Transverse colon (tissue), 4 donors: Measurements from ENCODE around the gene ATP5PF.

Source experiments
- EP300 ChIP-seq: sonication (generic); formaldehyde crosslinking; IDR thresholded peaks from one replicate; pipeline ENCODE4 v1.6.1; 2017; ENCODE audit warnings: antibody characterized with exemption, low read depth
- POLR2A ChIP-seq: fragments of 450-650 bp; IDR thresholded peaks from one replicate; pipeline ENCODE4 v1.6.1; 2016; ENCODE audit warnings: antibody characterized with exemption, mild to moderate bottlenecking, moderate library complexity
- POLR2AphosphoS5 ChIP-seq, 3 donors: sonication (generic); formaldehyde crosslinking; IDR thresholded peaks; one replicate each; pipeline ENCODE4 v1.6.1; 2016; ENCODE audit warnings: antibody characterized with exemption in 3 of 3
- TF ChIP-seq, protein P1 (sequence below), 5 experiments: fragments of 200-600 bp in 3 of 5; fragments of 450-650 bp in 2 of 5; sonication (generic) in 3 of 5; IDR thresholded peaks; 1 replicate in 2 of 5; 2 replicates in 3 of 5; pipeline ENCODE4 v1.5.1; 2016 to 2017; ENCODE audit warnings: antibody characterized with exemption in 5 of 5, inconsistent platforms in 3 of 5, mild to moderate bottlenecking in 2 of 5, moderate library complexity in 1 of 5

DNA sequence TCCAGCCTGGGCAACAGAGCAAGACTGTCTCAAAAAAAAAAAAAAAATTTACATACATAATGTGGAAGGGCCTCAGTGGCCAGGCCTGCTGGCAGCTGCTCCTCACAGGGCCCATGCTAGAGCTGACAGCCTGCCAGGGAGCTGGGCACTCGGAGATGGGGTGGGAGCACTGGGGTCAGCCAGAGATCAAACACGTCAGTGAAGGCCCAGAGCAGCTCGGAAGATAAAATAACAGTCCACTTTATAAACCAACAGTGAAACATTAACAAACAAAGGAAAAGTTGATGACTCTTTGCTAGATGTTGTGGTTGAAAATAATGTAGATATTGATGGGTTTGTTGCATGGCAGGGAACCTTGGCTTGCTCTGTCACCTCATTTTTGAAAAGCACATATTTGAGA, 42.7 kb downstream of the ATP5PF start:
- TF ChIP-seq, protein P1, sequence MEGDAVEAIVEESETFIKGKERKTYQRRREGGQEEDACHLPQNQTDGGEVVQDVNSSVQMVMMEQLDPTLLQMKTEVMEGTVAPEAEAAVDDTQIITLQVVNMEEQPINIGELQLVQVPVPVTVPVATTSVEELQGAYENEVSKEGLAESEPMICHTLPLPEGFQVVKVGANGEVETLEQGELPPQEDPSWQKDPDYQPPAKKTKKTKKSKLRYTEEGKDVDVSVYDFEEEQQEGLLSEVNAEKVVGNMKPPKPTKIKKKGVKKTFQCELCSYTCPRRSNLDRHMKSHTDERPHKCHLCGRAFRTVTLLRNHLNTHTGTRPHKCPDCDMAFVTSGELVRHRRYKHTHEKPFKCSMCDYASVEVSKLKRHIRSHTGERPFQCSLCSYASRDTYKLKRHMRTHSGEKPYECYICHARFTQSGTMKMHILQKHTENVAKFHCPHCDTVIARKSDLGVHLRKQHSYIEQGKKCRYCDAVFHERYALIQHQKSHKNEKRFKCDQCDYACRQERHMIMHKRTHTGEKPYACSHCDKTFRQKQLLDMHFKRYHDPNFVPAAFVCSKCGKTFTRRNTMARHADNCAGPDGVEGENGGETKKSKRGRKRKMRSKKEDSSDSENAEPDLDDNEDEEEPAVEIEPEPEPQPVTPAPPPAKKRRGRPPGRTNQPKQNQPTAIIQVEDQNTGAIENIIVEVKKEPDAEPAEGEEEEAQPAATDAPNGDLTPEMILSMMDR (IDR thresholded peaks at IDR 0.05), result no peak
- no peak for TF ChIP-seq POLR2AphosphoS5 (IDR thresholded peaks at IDR 0.05)
- no peak for TF ChIP-seq POLR2A
- no peak for TF ChIP-seq EP300
